BJ (cell line): Measurements from ENCODE around the gene NHSL1. TPM values are rescaled to one million over a fixed set of nuclear protein-coding genes. Genes with fewer than 3 reads are reported as not detected.

Experiments used
- CTCF ChIA-PET: fragments of 350-600 bp; formaldehyde crosslinking; extraction: SDS; loops from one replicate; lab custom pipeline; 2021; ENCODE audit warnings: antibody characterized with exemption, inconsistent platforms; lab: Yijun Ruan, JAX
- POLR2A ChIA-PET: fragments of 300-600 bp; sonication (Branson Sonifier 250); formaldehyde crosslinking; extraction: SDS; loops from one replicate; lab custom pipeline; 2021; ENCODE audit warnings: antibody characterized with exemption; lab: Charles Lee
- DNase-seq: peaks from one replicate; pipeline ENCODE4 v3.0.0-alpha.2; 2011; ENCODE audit warnings: low read depth
- H3K27me3 ChIP-seq: 2 replicates; pipeline ENCODE4 v1.6.0; 2011; ENCODE audit warnings: low read length; ENCODE audit not compliant: control insufficient read depth, insufficient read depth
- H3K36me3 ChIP-seq: 2 replicates; pipeline ENCODE4 v1.5.1; 2011; ENCODE audit warnings: low read length; ENCODE audit not compliant: control insufficient read depth, insufficient read depth
- H3K4me3 ChIP-seq: 2 replicates; pipeline ENCODE4 v1.5.1; 2011; ENCODE audit warnings: low read depth, mild to moderate bottlenecking, control low read depth, low read length
- CTCF ChIP-seq: IDR thresholded peaks from 2 replicates; pipeline ENCODE4 v1.5.1; 2011; ENCODE audit warnings: low read depth, mild to moderate bottlenecking, control low read depth, inconsistent platforms, low read length, moderate library complexity; ENCODE audit not compliant: insufficient read depth
- polyA minus RNA-seq: library from RNA; depleted of rRNA, polyadenylated mRNA; stranded (reverse); fragments of >200 nt; gene quantifications from 2 replicates; pipeline ENCODE4 v1.2.3, GENCODE V29; 2011; rRNA and poly(A)+ RNA removed
- polyA plus RNA-seq: library from polyadenylated mRNA; depleted of rRNA; stranded (reverse); fragments of >200 nt; gene quantifications from 2 replicates; pipeline ENCODE4 v1.2.3, GENCODE V29; 2011; rRNA removed

Gene NHSL1
- polyA plus RNA-seq (3.3 and 3.6 TPM in 2 replicates), polyA minus RNA-seq (16.4 and 16.7 TPM in 2 replicates)

- ChIA-PET POLR2A (no interaction called here), CTCF (interaction anchor here (1.3 to 2.2 kb wide), 2 partner anchors 10 to 70 kb away, joined by 6 to 13 read pairs; no protein-coding TSS in a partner anchor)
- no peak for DNase-seq
- Histone ChIP-seq H3K27me3 (no peaks in the 10 kb centered on the region), H3K4me3 (no peak within 1 kb of the TSS), H3K36me3 (no peaks in the 10 kb centered on the region)
- no peak for TF ChIP-seq CTCF
These were observed at the start of gene NHSL1 for GRCh38 chr6:138499303-138500018. Gene NHSL1, minus strand, starts transcription at chr6:138499494. Its CDS starts 204 bp downstream, at chr6:138499290.

GRCh38 chr6:138546733-138547185 lies 47.5 kb upstream of the NHSL1 start:
- no peak for TF ChIP-seq CTCF
- H3K4me3 ChIP-seq = no peak overlapping the region
- no peaks in the 10 kb centered on the region for H3K27me3 ChIP-seq
- CTCF ChIA-PET = interaction anchor here (1.1 kb wide), 1 partner anchor 42 kb away, joined by 4 read pairs; no protein-coding TSS in a partner anchor
- no peak for DNase-seq
- POLR2A ChIA-PET = interaction anchor here (0.6 kb wide), 1 partner anchor 180 kb away, joined by 28 read pairs; no protein-coding TSS in a partner anchor
- no peaks in the 10 kb centered on the region for H3K36me3 ChIP-seq

- ChIA-PET POLR2A (no interaction called here), CTCF (interaction anchor here (1.8 kb wide), 1 partner anchor 10 kb away, joined by 6 read pairs; no protein-coding TSS in a partner anchor)
- Histone ChIP-seq H3K36me3 (no peaks in the 10 kb centered on the region), H3K27me3 (no peaks in the 10 kb centered on the region), H3K4me3 (peak overlapping the region; percentile 28)
- DNase-seq = no peak
- TF ChIP-seq CTCF = no peak
These were observed 46.3 kb upstream of the NHSL1 start for GRCh38 chr6:138545621-138545980.

- Histone ChIP-seq H3K4me3 (no peak overlapping the region; the same call in 1 of the 2 replicates), H3K27me3 (no peaks in the 10 kb centered on the region), H3K36me3 (no peaks in the 10 kb centered on the region)
- ChIA-PET CTCF (interaction anchor here (1.8 kb wide), 1 partner anchor 11 kb away, joined by 6 read pairs; no protein-coding TSS in a partner anchor), POLR2A (no interaction called here)
- no peak for TF ChIP-seq CTCF
- no peak for DNase-seq
These were observed 45.2 kb upstream of the NHSL1 start for GRCh38 chr6:138544501-138544900.

GRCh38 chr6:138543657-138544056 lies 44.4 kb upstream of the NHSL1 start:
- Histone ChIP-seq H3K27me3 (no peaks in the 10 kb centered on the region), H3K36me3 (no peaks in the 10 kb centered on the region), H3K4me3 (no peak overlapping the region)
- DNase-seq = no peak
- no peak for TF ChIP-seq CTCF
- CTCF ChIA-PET = interaction anchor here (1.0 to 2.6 kb wide), 3 partner anchors 12 to 45 kb away, joined by 4 to 7 read pairs (median 5); no protein-coding TSS in a partner anchor
- POLR2A ChIA-PET = interaction anchor here (0.6 kb wide), 1 partner anchor 352 kb away, joined by 4 read pairs; no protein-coding TSS in a partner anchor
